ENCODE results near the gene TGDS.

Gene TGDS

GRCh38 chr13:94585543-94586101 lies 10.3 kb downstream of the TGDS start:
- H3K9ac ChIP-seq (ENCODE audit: low read length) = no peak overlapping the region
- no peak overlapping the region for H3K27ac ChIP-seq (ENCODE audit: low read length, poor library complexity, severe bottlenecking)
- peaks cover 11 to 75% of the 10 kb centered on the region in 2 experiments for H3K36me3 ChIP-seq (ENCODE audit: control insufficient read depth in 1 of 2, insufficient read depth in 2 of 2, low read depth in 1 of 2, low read length in 2 of 2)
- peaks cover 11% of the 10 kb centered on the region for H3K79me1 ChIP-seq (replicated peaks; ENCODE audit: low read length, poor library complexity, severe bottlenecking)
- H2AK5ac ChIP-seq (ENCODE audit: low read length, severe bottlenecking) = no peak overlapping the region
- 100% methylated on average over 4 of the region's 6 CpGs for whole genome bisulfite sequencing
- H2BK5ac ChIP-seq (ENCODE audit: low read depth, low read length, poor library complexity, severe bottlenecking) = no peak overlapping the region
- H2BK12ac ChIP-seq (ENCODE audit: low read length in 2 of 2) = no peak overlapping the region
- H4K8ac ChIP-seq (ENCODE audit: low read length) = no peak overlapping the region
- no peak overlapping the region for H2BK15ac ChIP-seq (ENCODE audit: low read depth, poor library complexity, severe bottlenecking)
- no peak for DNase-seq
- no peak overlapping the region for H3K23ac ChIP-seq (ENCODE audit: low read length in 2 of 2)
- no peak overlapping the region for H2AFZ ChIP-seq (ENCODE audit: low read depth, low read length)
- H3K18ac ChIP-seq (ENCODE audit: low read depth in 1 of 2, low read length in 2 of 2) = peak overlapping the region in 1 of 2 experiments; percentile 9
- H3K4ac ChIP-seq (ENCODE audit: low read depth in 1 of 2, low read length in 2 of 2) = no peak overlapping the region
- no peak overlapping the region for H3K4me3 ChIP-seq (ENCODE audit: insufficient read depth in 1 of 2, low read depth in 1 of 2, low read length in 2 of 2)
- H3K27me3 ChIP-seq (ENCODE audit: control insufficient read depth in 1 of 2, insufficient read depth in 1 of 2, low read length in 2 of 2) = no peaks in the 10 kb centered on the region
- H3K9me3 ChIP-seq (ENCODE audit: control insufficient read depth, low read length) = no peaks in the 10 kb centered on the region
- no peak overlapping the region for H3K14ac ChIP-seq (ENCODE audit: low read length in 2 of 2)
- H3K4me1 ChIP-seq (ENCODE audit: control insufficient read depth, insufficient read depth, low read depth, low read length) = no peaks in the 10 kb centered on the region
- H2BK120ac ChIP-seq (ENCODE audit: low read depth, low read length) = no peak overlapping the region
- H3K4me2 ChIP-seq (ENCODE audit: low read length, poor library complexity, severe bottlenecking) = no peak overlapping the region
- no peak overlapping the region for H4K91ac ChIP-seq (ENCODE audit: low read length)

- no peak overlapping the region for H3K4me3 ChIP-seq (ENCODE audit: insufficient read depth in 1 of 2, low read depth in 1 of 2, low read length in 2 of 2)
- H3K14ac ChIP-seq (ENCODE audit: low read length in 2 of 2) = no peak overlapping the region
- H3K9ac ChIP-seq (ENCODE audit: low read length) = no peak overlapping the region
- H4K8ac ChIP-seq (ENCODE audit: low read length) = no peak overlapping the region
- DNase-seq = peak; percentile 57
- no peak overlapping the region for H2BK12ac ChIP-seq (ENCODE audit: low read length in 2 of 2)
- no peak overlapping the region for H4K91ac ChIP-seq (ENCODE audit: low read length)
- H3K4ac ChIP-seq (ENCODE audit: low read depth in 1 of 2, low read length in 2 of 2) = no peak overlapping the region
- no CpG with 5 or more reads among the region's 1 CpG for WGBS
- H3K79me1 ChIP-seq (replicated peaks; ENCODE audit: low read length, poor library complexity, severe bottlenecking) = peaks cover 19% of the 10 kb centered on the region
- no peak overlapping the region for H3K18ac ChIP-seq (ENCODE audit: low read depth in 1 of 2, low read length in 2 of 2)
- no peak overlapping the region for H3K27ac ChIP-seq (ENCODE audit: low read length, poor library complexity, severe bottlenecking)
- no peak overlapping the region for H3K4me2 ChIP-seq (ENCODE audit: low read length, poor library complexity, severe bottlenecking)
- H3K36me3 ChIP-seq (ENCODE audit: control insufficient read depth in 1 of 2, insufficient read depth in 2 of 2, low read depth in 1 of 2, low read length in 2 of 2) = peaks cover 16 to 80% of the 10 kb centered on the region in 2 experiments
- H2AFZ ChIP-seq (ENCODE audit: low read depth, low read length) = no peak overlapping the region
- H2BK5ac ChIP-seq (ENCODE audit: low read depth, low read length, poor library complexity, severe bottlenecking) = no peak overlapping the region
- H3K4me1 ChIP-seq (ENCODE audit: control insufficient read depth, insufficient read depth, low read depth, low read length) = no peaks in the 10 kb centered on the region
- H3K27me3 ChIP-seq (ENCODE audit: control insufficient read depth in 1 of 2, insufficient read depth in 1 of 2, low read length in 2 of 2) = no peaks in the 10 kb centered on the region
- no peak overlapping the region for H3K23ac ChIP-seq (ENCODE audit: low read length in 2 of 2)
- no peak overlapping the region for H2BK15ac ChIP-seq (ENCODE audit: low read depth, poor library complexity, severe bottlenecking)
- H2BK120ac ChIP-seq (ENCODE audit: low read depth, low read length) = no peak overlapping the region
- H3K9me3 ChIP-seq (ENCODE audit: control insufficient read depth, low read length) = no peaks in the 10 kb centered on the region
- no peak overlapping the region for H2AK5ac ChIP-seq (ENCODE audit: low read length, severe bottlenecking)
These were observed 12.0 kb downstream of the TGDS start for GRCh38 chr13:94583926-94584325.

GRCh38 chr13:94579063-94579462 lies 16.9 kb downstream of the TGDS start:
- H3K14ac ChIP-seq (ENCODE audit: low read length in 2 of 2) = no peak overlapping the region

GRCh38 chr13:94569615-94570014 lies 26.3 kb downstream of the TGDS start:
- H3K4me1 ChIP-seq (ENCODE audit: control insufficient read depth, insufficient read depth, low read depth, low read length) = no peaks in the 10 kb centered on the region
- H3K23ac ChIP-seq (ENCODE audit: low read length in 2 of 2) = no peak overlapping the region
- H3K9ac ChIP-seq (ENCODE audit: low read length) = no peak overlapping the region
- H3K4ac ChIP-seq (ENCODE audit: low read depth in 1 of 2, low read length in 2 of 2) = no peak overlapping the region
- H2AK5ac ChIP-seq (ENCODE audit: low read length, severe bottlenecking) = no peak overlapping the region
- H2BK120ac ChIP-seq (ENCODE audit: low read depth, low read length) = no peak overlapping the region
- no peak overlapping the region for H2BK15ac ChIP-seq (ENCODE audit: low read depth, poor library complexity, severe bottlenecking)
- H3K36me3 ChIP-seq (ENCODE audit: control insufficient read depth in 1 of 2, insufficient read depth in 2 of 2, low read depth in 1 of 2, low read length in 2 of 2) = peaks cover 27 to 54% of the 10 kb centered on the region in 2 experiments
- H4K8ac ChIP-seq (ENCODE audit: low read length) = no peak overlapping the region
- H3K27ac ChIP-seq (ENCODE audit: low read length, poor library complexity, severe bottlenecking) = no peak overlapping the region
- H2BK12ac ChIP-seq (ENCODE audit: low read length in 2 of 2) = no peak overlapping the region
- no peak for DNase-seq
- no peak overlapping the region for H2BK5ac ChIP-seq (ENCODE audit: low read depth, low read length, poor library complexity, severe bottlenecking)
- H3K14ac ChIP-seq (ENCODE audit: low read length in 2 of 2) = no peak overlapping the region
- H3K18ac ChIP-seq (ENCODE audit: low read depth in 1 of 2, low read length in 2 of 2) = no peak overlapping the region
- no peak overlapping the region for H2AFZ ChIP-seq (ENCODE audit: low read depth, low read length)
- WGBS = 90% methylated on average over 3 of the region's 3 CpGs
- H4K91ac ChIP-seq (ENCODE audit: low read length) = no peak overlapping the region
- H3K4me2 ChIP-seq (ENCODE audit: low read length, poor library complexity, severe bottlenecking) = no peak overlapping the region
- no peaks in the 10 kb centered on the region for H3K9me3 ChIP-seq (ENCODE audit: control insufficient read depth, low read length)
- H3K4me3 ChIP-seq (ENCODE audit: insufficient read depth in 1 of 2, low read depth in 1 of 2, low read length in 2 of 2) = no peak overlapping the region
- peaks cover 2% of the 10 kb centered on the region for H3K79me1 ChIP-seq (replicated peaks; ENCODE audit: low read length, poor library complexity, severe bottlenecking)
- no peaks in the 10 kb centered on the region for H3K27me3 ChIP-seq (ENCODE audit: control insufficient read depth in 1 of 2, insufficient read depth in 1 of 2, low read length in 2 of 2)

More at GRCh38 chr13:94579063-94579462, 16.9 kb downstream of the TGDS start:
- H3K4me3 ChIP-seq (ENCODE audit: insufficient read depth in 1 of 2, low read depth in 1 of 2, low read length in 2 of 2) = no peak overlapping the region
- peaks cover 14% of the 10 kb centered on the region for H3K79me1 ChIP-seq (replicated peaks; ENCODE audit: low read length, poor library complexity, severe bottlenecking)
- H2BK5ac ChIP-seq (ENCODE audit: low read depth, low read length, poor library complexity, severe bottlenecking) = no peak overlapping the region
- no peak overlapping the region for H3K9ac ChIP-seq (ENCODE audit: low read length)
- H3K27me3 ChIP-seq (ENCODE audit: control insufficient read depth in 1 of 2, insufficient read depth in 1 of 2, low read length in 2 of 2) = no peaks in the 10 kb centered on the region
- H2BK15ac ChIP-seq (ENCODE audit: low read depth, poor library complexity, severe bottlenecking) = no peak overlapping the region
- no peak overlapping the region for H3K27ac ChIP-seq (ENCODE audit: low read length, poor library complexity, severe bottlenecking)
- H3K4me2 ChIP-seq (ENCODE audit: low read length, poor library complexity, severe bottlenecking) = no peak overlapping the region
- WGBS = 100% methylated on average over 1 of the region's 1 CpG
- H4K91ac ChIP-seq (ENCODE audit: low read length) = no peak overlapping the region
- H4K8ac ChIP-seq (ENCODE audit: low read length) = no peak overlapping the region
- H3K9me3 ChIP-seq (ENCODE audit: control insufficient read depth, low read length) = no peaks in the 10 kb centered on the region
- no peak overlapping the region for H2AFZ ChIP-seq (ENCODE audit: low read depth, low read length)
- no peak overlapping the region for H3K18ac ChIP-seq (ENCODE audit: low read depth in 1 of 2, low read length in 2 of 2)
- H2BK120ac ChIP-seq (ENCODE audit: low read depth, low read length) = no peak overlapping the region
- H2AK5ac ChIP-seq (ENCODE audit: low read length, severe bottlenecking) = no peak overlapping the region
- no peak overlapping the region for H3K23ac ChIP-seq (ENCODE audit: low read length in 2 of 2)
- DNase-seq = no peak
- H3K4me1 ChIP-seq (ENCODE audit: control insufficient read depth, insufficient read depth, low read depth, low read length) = no peaks in the 10 kb centered on the region
- no peak overlapping the region for H3K4ac ChIP-seq (ENCODE audit: low read depth in 1 of 2, low read length in 2 of 2)
- no peak overlapping the region for H2BK12ac ChIP-seq (ENCODE audit: low read length in 2 of 2)
- H3K36me3 ChIP-seq (ENCODE audit: control insufficient read depth in 1 of 2, insufficient read depth in 2 of 2, low read depth in 1 of 2, low read length in 2 of 2) = peaks cover 14 to 95% of the 10 kb centered on the region in 2 experiments

Data from mesenchymal stem cell (in vitro differentiated cells and primary cell).